ENCODE results near the gene FOXD2. TPM values are rescaled to one million over a fixed set of nuclear protein-coding genes. Genes with fewer than 3 reads are reported as not detected.

The FOXD2 gene
- polyA plus RNA-seq, 4 donors = 4.7 to 9.5 (median 8.2) TPM

GRCh38 chr1:47416319-47417169 lies 21.3 kb upstream of the FOXD2 start:
- no peak for DNase-seq (ENCODE audit: low read depth in 4 of 4, low spot score in 2 of 4)

DNA sequence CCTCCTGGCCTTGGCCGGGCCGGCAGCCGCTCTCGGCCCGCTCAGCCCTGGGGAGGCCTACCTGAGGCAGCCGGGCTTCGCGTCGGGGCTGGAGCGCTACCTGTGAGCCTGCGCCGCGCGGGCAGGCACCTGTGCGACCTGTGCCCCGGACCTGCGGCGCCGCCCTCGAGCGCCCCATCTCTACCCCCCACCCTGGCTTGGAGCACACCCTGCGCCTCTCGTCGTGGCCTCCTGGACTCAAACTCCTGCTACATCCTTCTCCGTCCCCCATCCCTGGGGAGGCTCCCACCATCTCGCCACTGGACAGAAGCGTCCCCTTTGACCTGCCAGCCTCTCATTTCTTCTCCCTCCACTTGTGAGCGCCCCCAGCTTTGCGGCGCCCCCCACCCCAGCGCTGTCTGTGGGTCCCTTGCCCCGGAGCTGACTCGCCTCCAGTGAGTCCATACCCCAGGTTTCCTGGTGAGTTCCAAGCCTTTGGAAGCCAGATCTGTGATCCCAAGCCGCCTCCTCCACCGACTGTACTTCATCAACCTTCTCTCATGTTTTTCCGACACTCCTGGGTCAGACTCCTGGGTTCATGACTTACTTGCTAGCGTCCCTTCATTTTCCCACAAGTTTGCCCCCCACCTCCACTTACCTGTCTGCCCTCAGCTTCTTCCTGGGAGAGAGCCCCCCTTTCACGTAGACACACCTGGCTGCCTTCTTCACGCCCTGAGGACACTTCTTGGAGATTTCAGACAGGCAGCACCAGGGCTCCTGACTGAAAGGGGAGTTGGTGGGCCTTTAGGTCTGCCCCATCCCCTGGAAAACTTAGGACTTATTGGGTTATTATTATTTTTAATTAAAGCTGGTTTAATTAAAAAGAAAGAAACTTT lies 20.4 kb upstream of the FOXD2 start:
- DNase-seq (ENCODE audit: low read depth in 4 of 4, low spot score in 2 of 4) = no peak

- DNase-seq (ENCODE audit: low read depth in 4 of 4, low spot score in 2 of 4) = no peak
These were observed 19.7 kb upstream of the FOXD2 start for GRCh38 chr1:47418122-47418521.

DNA sequence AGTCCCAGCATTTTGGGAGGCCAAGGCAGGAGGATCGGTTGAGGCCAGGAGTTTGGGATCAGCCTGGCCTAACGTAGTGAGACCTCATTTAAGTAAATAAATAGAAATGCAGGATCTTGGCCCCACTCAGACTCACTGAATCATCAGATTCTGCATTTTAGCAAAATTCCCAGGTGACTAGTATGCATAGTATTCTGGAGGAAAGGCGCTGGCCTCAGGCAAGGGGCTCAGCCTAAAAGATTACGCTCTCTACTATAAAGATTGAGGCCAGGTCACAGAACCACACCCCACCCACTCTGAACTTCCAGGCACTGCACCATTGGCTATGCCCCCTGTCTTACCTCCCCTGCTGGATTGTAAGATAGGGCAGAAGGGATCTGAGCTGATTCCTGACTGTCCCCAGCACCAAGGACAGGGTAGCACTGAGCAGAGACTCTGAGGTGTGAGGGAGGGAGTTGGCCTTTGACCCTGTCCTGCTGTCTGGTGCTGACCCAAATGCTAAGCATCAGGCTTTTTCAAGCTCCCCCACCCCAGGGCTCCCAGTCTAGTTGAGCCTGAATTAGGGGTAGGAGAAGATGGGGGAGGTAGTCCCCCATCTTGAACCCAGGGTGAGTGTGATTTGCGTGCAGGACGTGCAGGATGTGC lies 19.0 kb upstream of the FOXD2 start:
- no peak for DNase-seq (ENCODE audit: low read depth in 4 of 4, low spot score in 2 of 4)

DNA sequence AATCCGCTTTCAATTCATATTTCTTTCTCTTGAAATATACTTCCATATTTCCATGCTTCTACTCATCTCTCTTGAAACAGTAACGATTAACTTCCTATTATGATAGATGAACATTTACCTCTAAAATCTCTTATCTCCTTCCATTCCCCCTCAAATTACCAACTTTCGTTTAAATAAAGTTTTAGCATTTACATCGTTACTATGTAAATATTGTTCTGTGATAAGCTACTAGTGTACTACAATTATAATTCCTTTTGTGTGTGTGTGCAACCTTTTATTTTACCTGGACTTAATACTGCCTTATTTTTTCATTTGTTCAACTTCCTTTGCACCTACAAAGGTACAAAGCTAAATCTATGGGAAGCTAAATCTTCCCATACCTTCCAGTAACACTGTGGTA lies 17.3 kb upstream of the FOXD2 start:
- no peak for DNase-seq (ENCODE audit: low read depth in 4 of 4, low spot score in 2 of 4)

DNA sequence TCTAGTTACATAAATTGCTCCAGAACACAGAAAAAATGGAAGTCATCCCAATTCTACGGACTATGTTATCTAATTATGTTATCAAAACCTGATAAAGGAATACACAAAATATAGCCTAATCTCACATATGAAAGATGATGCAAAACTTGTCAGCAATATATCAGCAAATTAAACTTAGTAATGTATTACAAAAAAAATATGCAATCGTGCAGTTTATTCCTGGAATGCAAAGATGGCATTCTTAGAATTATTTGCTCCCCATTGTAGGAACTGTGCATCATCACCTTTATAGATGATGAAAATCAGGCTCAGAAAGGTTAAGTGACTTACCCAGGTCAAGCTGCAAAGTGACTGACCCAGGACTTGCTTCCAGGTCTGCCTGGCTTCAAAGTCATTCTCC lies 14.0 kb upstream of the FOXD2 start:
- DNase-seq (ENCODE audit: low read depth in 4 of 4, low spot score in 2 of 4) = no peak

GRCh38 chr1:47424336-47424982 lies 13.4 kb upstream of the FOXD2 start:
- no peak for DNase-seq (ENCODE audit: low read depth in 4 of 4, low spot score in 2 of 4)

- no peak for DNase-seq (ENCODE audit: low read depth in 4 of 4, low spot score in 2 of 4)
These were observed 6.3 kb upstream of the FOXD2 start for GRCh38 chr1:47431534-47431933.

GRCh38 chr1:47432071-47433036 lies 5.5 kb upstream of the FOXD2 start:
- peak in 1 of 4 donors; percentile 86 for DNase-seq (ENCODE audit: low read depth in 4 of 4, low spot score in 2 of 4)

DNA sequence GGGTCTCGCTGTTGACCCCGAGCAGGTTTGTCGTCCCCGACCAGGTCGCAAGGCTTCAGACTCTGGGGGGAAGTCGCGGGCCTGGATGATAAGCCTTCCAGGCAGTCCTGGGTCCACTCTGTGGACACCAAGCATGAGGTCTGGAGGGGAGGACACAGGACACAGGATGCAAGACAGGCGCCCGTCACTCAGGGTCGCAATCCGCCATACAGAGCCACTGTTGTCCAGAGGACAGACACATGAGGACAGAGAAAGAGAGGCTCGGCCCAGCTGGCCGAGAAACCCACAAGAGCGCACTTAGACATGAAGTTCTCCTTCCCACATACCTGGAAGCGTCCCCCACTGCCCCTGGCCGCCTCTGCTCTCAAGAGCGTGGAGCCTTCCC lies 4.8 kb upstream of the FOXD2 start:
- DNase-seq (ENCODE audit: low read depth in 4 of 4, low spot score in 2 of 4) = no peak

DNA sequence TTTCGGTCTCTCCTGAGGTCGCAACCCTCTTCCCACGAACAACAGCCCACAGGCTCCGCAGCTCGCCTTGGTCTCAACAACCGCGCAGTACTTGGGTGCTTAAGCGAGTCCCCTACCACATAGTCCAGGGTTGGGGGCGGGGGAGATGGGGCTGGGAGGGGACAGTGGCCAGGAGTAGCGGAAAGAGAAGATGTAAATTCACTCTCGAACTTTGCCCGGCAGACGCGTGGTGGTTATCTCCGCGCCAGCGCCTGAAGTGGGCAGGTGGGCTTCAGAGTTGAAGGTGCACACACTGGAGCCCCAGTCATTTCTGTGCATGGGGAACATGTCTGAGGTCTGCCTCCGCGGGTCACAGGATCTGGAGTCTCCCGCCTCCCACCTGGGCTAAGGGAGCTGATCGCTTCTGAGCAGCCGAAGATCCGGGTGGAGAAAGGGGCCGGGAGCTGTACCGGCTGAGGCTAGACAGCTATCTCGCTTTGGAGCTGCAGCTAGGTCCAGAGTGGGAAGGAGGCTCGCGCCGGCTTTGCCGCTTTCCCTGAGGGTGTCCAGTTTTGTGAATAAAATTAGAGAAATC lies 4.3 kb upstream of the FOXD2 start:
- DNase-seq (ENCODE audit: low read depth in 4 of 4, low spot score in 2 of 4) = no peak

DNA sequence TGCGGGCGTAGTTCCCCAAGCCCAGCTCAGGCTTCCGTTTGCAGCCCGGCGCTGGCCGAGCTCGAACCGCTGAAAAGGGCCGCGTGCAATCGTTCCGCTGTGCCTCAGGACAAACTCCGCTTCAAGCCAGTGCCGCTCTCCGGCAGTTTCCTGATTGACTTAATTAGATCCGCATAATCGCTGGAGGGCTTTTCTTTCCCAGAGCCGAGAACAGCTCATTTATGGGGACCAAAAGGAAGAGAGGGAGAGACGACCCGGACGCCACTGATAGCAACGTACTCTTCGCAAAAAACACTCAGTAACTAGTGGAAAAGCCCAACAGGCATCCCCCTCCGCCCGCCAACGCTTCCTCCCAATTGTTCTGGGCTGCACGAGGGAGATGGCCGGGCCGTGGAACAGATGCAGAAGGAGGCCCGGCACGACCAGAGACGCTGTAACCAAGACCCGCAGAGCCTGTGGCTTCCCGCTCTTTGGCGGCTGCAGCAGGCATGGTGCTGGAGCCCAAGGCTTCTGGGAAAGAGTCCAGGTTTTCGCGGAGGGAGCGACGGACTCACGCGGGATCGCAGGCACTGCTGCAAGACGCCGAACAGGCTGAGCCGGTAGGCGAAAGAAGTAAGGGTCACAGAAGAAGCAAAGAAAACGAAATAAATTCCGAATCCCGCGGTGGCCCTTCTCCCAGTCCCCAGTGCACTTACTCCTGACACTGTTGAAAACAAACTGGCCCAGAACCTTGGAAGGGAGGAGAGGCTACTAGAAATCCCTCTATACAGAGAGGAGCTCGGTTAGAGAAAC lies 3.6 kb upstream of the FOXD2 start:
- DNase-seq (ENCODE audit: low read depth in 4 of 4, low spot score in 2 of 4) = no peak

DNA sequence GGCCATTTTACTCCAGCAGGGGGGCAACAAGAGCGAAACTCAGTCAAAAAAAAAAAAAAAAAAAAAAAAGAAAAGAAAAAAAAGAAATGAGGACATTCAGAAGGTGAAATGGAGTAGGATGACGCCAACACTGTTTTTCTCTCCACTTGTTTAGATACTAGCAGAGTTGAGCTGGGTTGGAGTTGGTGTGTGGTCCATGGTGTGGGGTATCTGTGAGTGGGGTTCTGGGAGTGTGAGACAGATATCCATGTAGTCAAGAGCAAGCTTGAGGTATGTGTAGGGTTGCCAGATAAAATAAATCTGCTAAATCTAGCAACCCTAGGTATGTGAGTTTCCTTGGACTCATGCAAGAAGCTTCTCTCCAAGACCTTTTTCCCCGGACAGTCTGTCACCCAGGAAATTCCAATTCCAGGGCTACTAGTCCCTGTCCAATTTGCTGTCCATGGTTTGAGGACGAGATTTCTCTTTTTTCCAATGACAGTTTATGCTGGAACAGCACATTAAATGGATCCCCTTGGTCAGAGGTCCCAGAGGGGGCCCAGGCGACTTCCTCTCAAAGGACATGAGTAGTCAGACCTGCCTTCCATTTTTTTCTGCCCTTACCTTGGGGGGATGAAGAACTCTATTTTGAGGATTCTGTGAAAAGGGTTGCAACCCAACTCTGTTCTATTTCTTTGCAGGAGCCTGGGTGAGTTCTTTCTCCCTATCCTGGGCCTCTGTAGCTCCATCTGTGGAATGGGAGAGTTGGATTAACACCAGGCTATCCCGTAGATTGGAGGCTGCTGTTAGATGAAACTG lies 2.1 kb upstream of the FOXD2 start:
- DNase-seq (ENCODE audit: low read depth in 4 of 4, low spot score in 2 of 4) = no peak

GRCh38 chr1:47436304-47436978 lies 1.4 kb upstream of the FOXD2 start:
- DNase-seq (ENCODE audit: low read depth in 4 of 4, low spot score in 2 of 4) = no peak

DNA sequence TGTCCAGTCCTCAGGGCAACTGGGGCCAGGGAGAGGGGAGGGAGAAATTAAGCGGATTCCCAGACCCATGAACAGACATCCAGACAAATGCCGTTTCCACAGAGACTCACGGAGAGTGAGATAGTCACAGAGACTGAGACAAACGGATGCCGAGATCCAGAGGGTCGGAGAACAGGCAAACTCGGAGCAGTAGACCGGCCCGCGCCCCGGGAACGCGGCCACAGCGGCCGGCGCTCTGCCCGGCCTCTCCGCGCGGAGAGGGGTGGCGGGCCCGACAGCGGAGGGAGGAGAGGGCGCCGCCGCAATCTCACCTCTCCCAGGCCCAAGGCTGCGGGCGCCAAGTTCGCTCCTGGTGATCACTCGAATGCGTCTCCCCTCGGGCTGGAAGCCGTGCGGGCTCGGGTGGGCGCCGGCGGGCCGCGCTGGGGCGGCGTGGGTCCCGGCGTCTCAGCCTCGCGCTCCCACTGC lies 831 bp upstream of the FOXD2 start:
- no peak for DNase-seq (ENCODE audit: low read depth in 4 of 4, low spot score in 2 of 4)

DNA sequence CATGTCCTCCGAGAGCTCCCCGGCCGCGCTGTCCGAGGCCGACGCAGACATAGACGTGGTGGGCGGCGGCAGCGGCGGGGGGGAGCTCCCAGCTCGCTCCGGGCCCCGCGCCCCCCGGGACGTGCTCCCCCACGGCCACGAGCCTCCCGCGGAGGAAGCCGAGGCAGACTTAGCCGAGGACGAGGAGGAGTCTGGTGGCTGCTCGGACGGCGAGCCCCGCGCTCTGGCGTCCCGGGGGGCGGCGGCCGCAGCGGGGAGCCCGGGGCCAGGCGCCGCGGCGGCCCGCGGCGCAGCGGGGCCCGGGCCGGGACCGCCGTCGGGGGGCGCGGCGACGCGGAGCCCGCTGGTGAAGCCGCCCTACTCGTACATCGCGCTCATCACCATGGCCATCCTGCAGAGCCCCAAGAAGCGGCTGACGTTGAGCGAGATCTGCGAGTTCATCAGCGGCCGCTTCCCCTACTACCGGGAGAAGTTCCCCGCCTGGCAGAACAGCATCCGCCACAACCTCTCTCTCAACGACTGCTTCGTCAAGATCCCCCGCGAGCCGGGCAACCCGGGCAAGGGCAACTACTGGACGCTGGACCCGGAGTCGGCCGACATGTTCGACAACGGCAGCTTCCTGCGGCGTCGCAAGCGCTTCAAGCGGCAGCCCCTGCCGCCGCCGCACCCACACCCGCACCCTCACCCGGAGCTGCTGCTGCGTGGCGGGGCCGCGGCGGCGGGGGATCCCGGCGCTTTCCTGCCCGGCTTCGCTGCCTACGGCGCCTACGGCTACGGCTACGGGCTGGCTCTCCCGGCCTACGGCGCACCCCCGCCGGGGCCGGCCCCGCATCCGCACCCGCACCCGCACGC lies 547 bp downstream of the FOXD2 start:
- no peak for DNase-seq (ENCODE audit: low read depth in 4 of 4, low spot score in 2 of 4)

Measured in left renal cortex interstitium (tissue), 4 donors.